Measurements from ENCODE around the gene TUBA1C.

The TUBA1C gene

GRCh38 chr12:49264873-49265792, at the start of gene TUBA1C:
TSS of gene TUBA1C (plus strand) at chr12:49265082. CDS start at chr12:49265182, 100 bp downstream.
- TF ChIP-seq CTCF (IDR thresholded peaks at IDR 0.05; ENCODE audit: borderline replicate concordance, insufficient read depth, low read depth, low read length) = 0 out of 2 replicates have a peak, but pooled peaks have one; percentile 1
- peak within 1 kb of the TSS; percentile 83 for H3K4me3 ChIP-seq (ENCODE audit: low read depth, low read length)

GRCh38 chr12:49219417-49220026, 45.4 kb upstream of the TUBA1C start:
- no peak for TF ChIP-seq CTCF (IDR thresholded peaks at IDR 0.05; ENCODE audit: borderline replicate concordance, insufficient read depth, low read depth, low read length)
- no peak overlapping the region for H3K4me3 ChIP-seq (ENCODE audit: low read depth, low read length)

- TF ChIP-seq CTCF (IDR thresholded peaks at IDR 0.05; ENCODE audit: borderline replicate concordance, insufficient read depth, low read depth, low read length) = no peak
- no peak overlapping the region for H3K4me3 ChIP-seq (ENCODE audit: low read depth, low read length)
Observed at GRCh38 chr12:49220972-49221371, 43.9 kb upstream of the TUBA1C start.

- no peak for TF ChIP-seq CTCF (IDR thresholded peaks at IDR 0.05; ENCODE audit: borderline replicate concordance, insufficient read depth, low read depth, low read length)
- H3K4me3 ChIP-seq (ENCODE audit: low read depth, low read length) = no peak overlapping the region
Observed at GRCh38 chr12:49223122-49223521, 41.8 kb upstream of the TUBA1C start.

GRCh38 chr12:49223590-49224369, 41.1 kb upstream of the TUBA1C start:
- TF ChIP-seq CTCF (IDR thresholded peaks at IDR 0.05; ENCODE audit: borderline replicate concordance, insufficient read depth, low read depth, low read length) = no peak
- H3K4me3 ChIP-seq (ENCODE audit: low read depth, low read length) = no peak overlapping the region

- no peak overlapping the region for H3K4me3 ChIP-seq (ENCODE audit: low read depth, low read length)
- no peak for TF ChIP-seq CTCF (IDR thresholded peaks at IDR 0.05; ENCODE audit: borderline replicate concordance, insufficient read depth, low read depth, low read length)
Observed at GRCh38 chr12:49225576-49226166, 39.2 kb upstream of the TUBA1C start.
